ENCODE results near the gene RCAN1.

- TF ChIP-seq POLR2A (IDR thresholded peaks at IDR 0.05; ENCODE audit: extremely low read depth, insufficient read length), result no peak
- no peak for TF ChIP-seq CTCF (IDR thresholded peaks at IDR 0.05; ENCODE audit: low read depth, low read length)
These were observed 112.3 kb downstream of the RCAN1 start for GRCh38 chr21:34502480-34503106.

Measured in NB4 (cell line).